IPS DF 6.9 (cell line): ENCODE measurements around the gene MAP3K7CL.

ENCODE experiments used
- DNase-seq: peaks from one replicate; pipeline ENCODE4 v3.0.0-alpha.2; 2013; ENCODE audit warnings: low read depth, low spot score
- H3K27ac ChIP-seq: one replicate; pipeline ENCODE4 v1.5.1; 2013; ENCODE audit warnings: low read length, control low read depth
- H3K27me3 ChIP-seq: 2 replicates; pipeline ENCODE4 v1.6.1; 2013; ENCODE audit warnings: mild to moderate bottlenecking, low read length; ENCODE audit not compliant: control insufficient read depth, insufficient read depth
- H3K36me3 ChIP-seq: 2 replicates; pipeline ENCODE4 v1.6.1; 2013; ENCODE audit warnings: low read length; ENCODE audit not compliant: control insufficient read depth, insufficient read depth
- H3K4me1 ChIP-seq: 2 replicates; pipeline ENCODE4 v1.6.1; 2013; ENCODE audit warnings: low read length; ENCODE audit not compliant: control insufficient read depth, insufficient read depth
- H3K4me3 ChIP-seq: 2 replicates; pipeline ENCODE4 v1.5.1; 2013; ENCODE audit warnings: mild to moderate bottlenecking, low read length
- H3K9me3 ChIP-seq: 2 replicates; pipeline ENCODE4 v1.6.1; 2013; ENCODE audit warnings: low read length, inconsistent platforms; ENCODE audit not compliant: control insufficient read depth, insufficient read depth
- WGBS: extraction: QIAGEN DNeasy Blood & Tissue Kit; methylation state at CpG from one replicate; pipeline ENCODE4 v1.1.7; 2013; ENCODE audit warnings: mixed read lengths, missing lambda C conversion rate; ENCODE audit not compliant: insufficient read length, insufficient coverage; 5-methylcytosine and 5-hydroxymethylcytosine counted together

The MAP3K7CL gene

DNA sequence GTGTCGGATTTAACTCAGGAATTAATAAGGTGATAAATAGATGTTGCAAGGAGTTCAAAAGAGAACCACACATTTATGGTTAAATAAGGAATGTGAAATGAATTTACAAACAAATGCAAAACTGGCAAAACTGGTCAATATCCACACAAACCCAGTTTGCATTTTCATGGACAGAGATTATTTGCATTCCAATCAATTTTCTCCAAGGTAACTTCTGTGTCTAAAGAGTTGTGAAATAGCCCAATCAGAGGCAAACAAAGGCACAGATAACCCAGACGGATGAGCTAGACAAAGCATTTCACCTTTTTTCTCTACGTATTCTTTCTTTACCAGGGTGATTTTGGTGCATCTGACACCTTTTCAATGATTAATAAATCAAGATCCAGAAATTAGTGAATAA, 63.9 kb downstream of the MAP3K7CL start:
- Histone ChIP-seq H3K27me3 (no peaks in the 10 kb centered on the region), H3K27ac (no peak overlapping the region), H3K36me3 (no peaks in the 10 kb centered on the region), H3K4me3 (no peak overlapping the region), H3K9me3 (no peaks in the 10 kb centered on the region), H3K4me1 (no peaks in the 10 kb centered on the region)
- no CpG with 5 or more reads among the region's 3 CpGs for WGBS
- no peak for DNase-seq

DNA sequence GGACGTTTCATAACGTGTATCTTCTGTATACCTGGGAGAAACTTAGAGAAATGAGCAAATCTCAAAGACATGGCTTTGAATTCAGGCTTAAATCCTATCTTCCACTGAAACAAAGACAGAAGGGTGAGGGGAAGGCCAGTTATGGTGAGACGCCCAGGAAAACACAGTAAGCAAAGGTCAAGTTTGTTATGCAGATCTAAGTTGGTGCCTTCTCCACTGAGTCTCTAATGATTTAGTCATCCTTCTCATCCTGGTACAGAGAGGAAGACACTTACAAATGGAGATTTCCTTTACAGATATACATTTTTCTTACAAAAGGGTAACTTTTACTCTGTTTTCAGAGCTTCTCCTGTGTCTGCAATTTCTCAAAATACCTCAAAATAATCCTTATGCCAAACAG, 64.4 kb downstream of the MAP3K7CL start:
- Histone ChIP-seq H3K4me1 (no peaks in the 10 kb centered on the region), H3K27me3 (no peaks in the 10 kb centered on the region), H3K27ac (no peak overlapping the region), H3K36me3 (no peaks in the 10 kb centered on the region), H3K9me3 (no peaks in the 10 kb centered on the region), H3K4me3 (no peak overlapping the region)
- WGBS: no CpG with 5 or more reads among the region's 3 CpGs
- DNase-seq: no peak

DNA sequence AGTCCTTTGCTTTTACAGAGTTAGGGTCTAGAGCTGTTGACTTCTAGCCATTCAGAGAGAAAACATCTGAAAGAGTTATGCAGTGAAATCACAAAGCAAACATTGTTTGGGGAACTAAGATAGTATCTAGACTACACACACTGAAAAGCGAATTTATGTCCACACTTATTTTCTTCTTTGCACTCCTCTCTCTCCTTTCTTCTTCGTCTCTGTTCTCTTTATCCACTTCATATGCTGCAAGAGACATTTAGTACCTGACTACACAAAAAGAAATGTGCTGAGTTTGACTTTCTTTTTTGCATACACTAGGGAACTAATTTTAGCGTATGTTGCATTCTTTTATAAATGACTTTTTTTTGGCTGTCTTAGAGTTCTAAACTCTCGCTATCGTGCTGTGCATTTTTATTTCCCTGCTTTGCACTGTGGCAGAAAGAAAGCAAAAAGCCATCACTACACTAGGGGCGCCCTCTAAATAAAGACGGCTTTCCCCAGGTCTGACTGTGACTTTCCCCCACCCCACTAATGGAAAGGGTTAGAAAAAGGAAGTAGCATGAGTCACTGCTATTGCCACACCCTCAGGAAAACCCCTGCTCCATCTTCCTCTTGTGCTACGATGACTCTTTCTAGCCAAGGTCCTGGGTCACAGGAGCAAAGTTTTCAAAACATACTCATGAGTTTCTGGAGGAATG, 65.7 kb downstream of the MAP3K7CL start:
- Histone ChIP-seq H3K4me1 (no peaks in the 10 kb centered on the region), H3K36me3 (no peaks in the 10 kb centered on the region), H3K27ac (no peak overlapping the region), H3K27me3 (no peaks in the 10 kb centered on the region), H3K9me3 (no peaks in the 10 kb centered on the region), H3K4me3 (no peak overlapping the region)
- DNase-seq: no peak
- WGBS: no CpG with 5 or more reads among the region's 8 CpGs

DNA sequence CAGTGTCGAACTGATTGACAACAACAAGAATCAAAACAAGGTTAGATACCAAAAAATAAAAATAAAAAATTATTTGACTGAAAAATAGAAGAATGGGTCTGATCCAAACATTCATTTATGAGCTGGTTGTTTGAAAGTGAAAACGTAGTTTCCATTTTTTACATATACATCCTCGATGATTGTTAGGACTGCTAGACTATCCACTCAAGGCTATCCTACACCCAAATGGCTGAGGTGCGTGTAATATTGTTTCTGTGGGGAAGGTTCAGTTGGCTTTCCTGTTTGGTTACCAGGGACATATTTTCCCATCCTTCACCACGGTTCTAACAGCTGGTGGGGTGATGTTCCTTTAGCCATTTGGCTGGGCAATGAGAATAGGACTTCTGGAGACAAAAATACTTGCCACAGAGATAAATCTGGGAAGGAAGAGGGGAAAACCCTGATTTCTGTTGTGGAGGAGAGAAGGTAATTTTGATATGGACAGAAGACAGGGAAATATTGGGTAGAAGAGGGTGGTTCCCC, 66.3 kb downstream of the MAP3K7CL start:
- no CpG with 5 or more reads among the region's 5 CpGs for WGBS
- no peaks in the 10 kb centered on the region for H3K27me3 ChIP-seq
- no peaks in the 10 kb centered on the region for H3K4me1 ChIP-seq
- H3K4me3 ChIP-seq: no peak overlapping the region
- no peak overlapping the region for H3K27ac ChIP-seq
- DNase-seq: no peak
- H3K9me3 ChIP-seq: no peaks in the 10 kb centered on the region
- no peaks in the 10 kb centered on the region for H3K36me3 ChIP-seq

DNA sequence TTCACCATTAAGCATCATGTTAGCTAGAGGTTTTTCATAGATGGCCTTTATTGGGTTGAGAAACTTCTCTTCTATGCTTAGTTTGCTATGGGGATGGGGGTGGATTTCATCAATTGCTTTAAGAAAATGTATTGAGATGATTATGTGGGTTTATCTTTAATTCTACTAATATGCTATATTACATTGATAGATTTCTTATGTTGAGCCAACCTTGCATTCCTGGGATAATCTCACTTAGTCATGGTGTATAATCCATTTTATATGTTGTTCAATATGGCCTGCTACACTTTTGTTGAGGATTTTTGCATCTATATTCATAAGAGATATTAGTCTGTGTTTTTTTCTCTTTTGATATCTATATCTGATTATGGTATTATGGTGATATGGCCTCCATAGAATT, 70.7 kb downstream of the MAP3K7CL start:
- Histone ChIP-seq H3K4me1 (no peaks in the 10 kb centered on the region), H3K36me3 (no peaks in the 10 kb centered on the region), H3K9me3 (no peaks in the 10 kb centered on the region), H3K4me3 (no peak overlapping the region), H3K27ac (no peak overlapping the region), H3K27me3 (no peaks in the 10 kb centered on the region)
- no peak for DNase-seq

DNA sequence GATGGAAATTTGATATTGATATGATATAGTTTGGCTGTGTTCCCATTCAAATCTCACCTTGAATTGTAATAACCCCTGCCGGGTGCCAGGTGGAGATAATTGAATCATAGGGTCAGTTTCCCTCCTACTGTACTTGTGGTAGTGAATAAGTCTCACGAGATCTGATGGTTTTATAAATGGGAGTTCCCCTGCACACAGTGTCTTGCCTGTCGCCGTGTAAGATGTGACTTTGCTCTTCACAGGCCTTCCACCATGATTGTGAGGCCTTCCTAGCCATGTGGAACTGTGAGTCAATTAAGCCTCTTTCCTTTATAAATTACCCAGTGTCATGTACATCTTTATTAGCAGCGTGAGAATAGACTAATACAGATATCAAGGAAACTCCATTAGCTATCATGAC, 74.6 kb downstream of the MAP3K7CL start:
- no CpG with 5 or more reads among the region's 5 CpGs for WGBS
- Histone ChIP-seq H3K36me3 (no peaks in the 10 kb centered on the region), H3K27me3 (no peaks in the 10 kb centered on the region), H3K27ac (no peak overlapping the region), H3K4me3 (no peak overlapping the region), H3K9me3 (no peaks in the 10 kb centered on the region), H3K4me1 (no peaks in the 10 kb centered on the region)
- no peak for DNase-seq

DNA sequence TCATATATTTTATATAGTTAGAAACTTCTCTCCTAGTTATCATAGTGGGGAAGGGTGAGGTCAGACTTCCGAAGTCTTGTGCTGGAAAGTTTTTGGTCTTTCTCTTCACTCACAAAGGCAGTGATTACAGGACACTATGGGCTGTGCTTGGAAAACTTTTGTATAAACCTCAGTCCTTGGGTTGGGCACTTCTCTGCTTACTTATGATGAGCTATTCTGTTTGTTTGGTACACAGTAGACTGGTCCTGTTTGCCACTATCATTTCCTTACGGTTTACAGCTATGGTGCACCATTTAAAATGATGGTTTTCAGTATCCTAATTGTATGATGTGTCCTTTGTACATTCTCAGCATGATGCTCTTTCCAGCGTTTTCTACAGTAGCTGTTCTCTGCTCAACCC, 75.5 kb downstream of the MAP3K7CL start:
- no CpG with 5 or more reads among the region's 3 CpGs for WGBS
- DNase-seq: no peak
- no peak overlapping the region for H3K4me3 ChIP-seq
- no peaks in the 10 kb centered on the region for H3K36me3 ChIP-seq
- no peaks in the 10 kb centered on the region for H3K9me3 ChIP-seq
- H3K27me3 ChIP-seq: no peaks in the 10 kb centered on the region
- no peak overlapping the region for H3K27ac ChIP-seq
- H3K4me1 ChIP-seq: no peaks in the 10 kb centered on the region

DNA sequence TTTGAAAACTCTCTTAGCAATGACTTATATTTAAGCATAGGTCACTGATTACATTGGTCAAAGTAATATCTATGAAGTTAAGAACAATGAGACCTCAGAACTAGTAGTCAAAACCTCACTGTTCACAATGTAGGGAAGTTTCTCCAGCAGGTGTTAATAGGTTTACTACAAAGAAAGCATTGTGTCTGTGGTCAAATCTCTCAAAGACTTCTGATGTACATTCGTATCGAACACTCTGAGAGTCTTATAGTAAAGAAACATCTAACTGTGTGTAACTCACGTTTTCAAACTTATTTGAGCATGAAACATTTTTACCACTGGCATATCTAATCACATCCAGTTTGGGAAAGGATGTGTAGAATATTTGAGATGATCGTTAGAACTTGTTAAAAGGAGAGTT, 76.0 kb downstream of the MAP3K7CL start:
- Histone ChIP-seq H3K27me3 (no peaks in the 10 kb centered on the region), H3K27ac (no peak overlapping the region), H3K9me3 (no peaks in the 10 kb centered on the region), H3K4me3 (no peak overlapping the region), H3K36me3 (no peaks in the 10 kb centered on the region), H3K4me1 (no peaks in the 10 kb centered on the region)
- DNase-seq: no peak
- no CpG with 5 or more reads among the region's 4 CpGs for WGBS

DNA sequence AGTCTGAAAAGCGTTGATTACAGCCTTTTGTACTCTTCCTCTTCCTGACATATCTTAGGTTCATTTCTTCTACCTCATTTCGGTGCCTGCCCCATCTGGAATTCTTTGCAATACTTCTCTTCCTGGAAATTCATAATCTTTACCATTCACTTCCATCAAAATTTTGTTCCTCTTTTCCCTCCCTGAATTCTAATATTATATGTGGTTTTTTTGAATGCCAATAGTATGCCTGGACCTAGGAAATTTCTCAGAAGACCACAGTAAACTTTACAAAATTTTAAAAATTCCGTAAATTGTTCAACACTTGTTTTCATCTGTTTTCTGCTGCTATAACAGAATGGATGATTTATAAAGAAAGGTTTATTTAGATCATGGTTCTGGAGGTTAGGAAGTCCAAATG, 76.8 kb downstream of the MAP3K7CL start:
- DNase-seq: no peak
- no CpG with 5 or more reads among the region's 3 CpGs for WGBS
- Histone ChIP-seq H3K27me3 (no peaks in the 10 kb centered on the region), H3K9me3 (no peaks in the 10 kb centered on the region), H3K4me3 (no peak overlapping the region), H3K27ac (no peak overlapping the region), H3K36me3 (no peaks in the 10 kb centered on the region), H3K4me1 (no peaks in the 10 kb centered on the region)

DNA sequence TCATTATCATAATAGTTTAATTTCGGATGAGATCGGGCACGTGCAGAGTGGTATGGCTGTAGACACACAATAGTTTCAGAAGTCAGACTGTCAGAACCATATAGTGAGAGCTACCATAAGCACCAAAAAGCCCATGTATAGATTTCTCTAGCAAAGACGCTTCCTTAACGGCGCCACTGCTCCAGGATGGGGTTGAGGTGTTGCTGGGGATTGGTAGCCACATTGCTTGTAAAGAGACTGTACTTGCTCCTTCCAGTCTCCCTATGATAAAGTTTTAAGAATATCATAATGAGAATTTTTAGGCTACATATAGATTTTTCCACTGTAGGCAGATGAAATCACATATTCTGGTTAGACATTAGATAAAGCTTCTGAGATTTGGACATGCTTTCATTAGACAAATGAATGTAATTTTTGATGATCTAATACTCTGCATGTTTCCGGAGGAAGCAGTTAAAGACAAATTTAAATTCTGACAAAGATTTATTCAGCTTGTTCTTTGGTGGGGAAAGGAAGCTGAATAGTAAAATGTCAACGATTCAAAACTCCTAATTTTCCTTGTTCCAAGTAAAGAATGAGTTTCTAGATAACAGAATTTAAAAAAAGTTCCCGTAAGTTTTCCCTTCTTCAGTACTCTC, 77.7 kb downstream of the MAP3K7CL start:
- H3K27ac ChIP-seq: no peak overlapping the region
- H3K4me3 ChIP-seq: no peak overlapping the region
- H3K4me1 ChIP-seq: no peaks in the 10 kb centered on the region
- H3K9me3 ChIP-seq: no peaks in the 10 kb centered on the region
- H3K36me3 ChIP-seq: no peaks in the 10 kb centered on the region
- no peak for DNase-seq
- WGBS: no CpG with 5 or more reads among the region's 9 CpGs
- no peaks in the 10 kb centered on the region for H3K27me3 ChIP-seq

DNA sequence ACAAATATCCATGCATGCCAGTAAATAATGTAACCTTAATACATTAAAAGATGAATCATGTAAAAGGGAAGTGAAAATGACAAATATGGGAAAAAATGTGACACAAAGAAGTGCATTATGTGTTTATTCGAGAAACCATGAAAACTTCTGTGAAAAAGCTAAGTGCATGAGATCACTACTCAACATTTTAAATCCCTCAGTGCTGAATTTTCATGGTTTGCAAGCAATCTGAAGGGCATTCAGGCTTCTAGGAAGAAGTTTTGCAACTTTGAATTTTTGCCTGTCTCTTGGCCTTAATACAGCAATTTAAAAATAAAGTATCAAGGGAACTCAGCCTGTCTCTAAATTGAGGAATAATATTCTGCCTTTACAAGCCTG, 78.2 kb downstream of the MAP3K7CL start:
- no peak overlapping the region for H3K4me3 ChIP-seq
- no peak overlapping the region for H3K27ac ChIP-seq
- DNase-seq: no peak
- no peaks in the 10 kb centered on the region for H3K36me3 ChIP-seq
- H3K27me3 ChIP-seq: no peaks in the 10 kb centered on the region
- H3K9me3 ChIP-seq: no peaks in the 10 kb centered on the region
- no peaks in the 10 kb centered on the region for H3K4me1 ChIP-seq
- WGBS: no CpG with 5 or more reads among the region's 1 CpG
